Astrocyte of the cerebellum (primary cell): Measurements from ENCODE around the gene HNRNPA0.

Experiments used
- DNase-seq: peaks from one replicate; pipeline ENCODE4 v3.0.0-alpha.2; 2011; ENCODE audit warnings: low read depth
- H3K4me3 ChIP-seq: 2 replicates; pipeline ENCODE4 v1.5.1; 2011; ENCODE audit warnings: mild to moderate bottlenecking, low read depth, low read length, moderate library complexity
- in situ Hi-C: cut with HindIII; loops from 2 replicates; pipeline ENCODE4 v1.10.0; 2017; ENCODE audit warnings: low sequenced_read_pairs
- TF ChIP-seq, protein P1 (sequence below): IDR thresholded peaks from 2 replicates; pipeline ENCODE4 v1.5.1; 2012; ENCODE audit warnings: low read length, low read depth, moderate library complexity, mild to moderate bottlenecking; ENCODE audit errors: missing control alignments

Gene HNRNPA0

DNA sequence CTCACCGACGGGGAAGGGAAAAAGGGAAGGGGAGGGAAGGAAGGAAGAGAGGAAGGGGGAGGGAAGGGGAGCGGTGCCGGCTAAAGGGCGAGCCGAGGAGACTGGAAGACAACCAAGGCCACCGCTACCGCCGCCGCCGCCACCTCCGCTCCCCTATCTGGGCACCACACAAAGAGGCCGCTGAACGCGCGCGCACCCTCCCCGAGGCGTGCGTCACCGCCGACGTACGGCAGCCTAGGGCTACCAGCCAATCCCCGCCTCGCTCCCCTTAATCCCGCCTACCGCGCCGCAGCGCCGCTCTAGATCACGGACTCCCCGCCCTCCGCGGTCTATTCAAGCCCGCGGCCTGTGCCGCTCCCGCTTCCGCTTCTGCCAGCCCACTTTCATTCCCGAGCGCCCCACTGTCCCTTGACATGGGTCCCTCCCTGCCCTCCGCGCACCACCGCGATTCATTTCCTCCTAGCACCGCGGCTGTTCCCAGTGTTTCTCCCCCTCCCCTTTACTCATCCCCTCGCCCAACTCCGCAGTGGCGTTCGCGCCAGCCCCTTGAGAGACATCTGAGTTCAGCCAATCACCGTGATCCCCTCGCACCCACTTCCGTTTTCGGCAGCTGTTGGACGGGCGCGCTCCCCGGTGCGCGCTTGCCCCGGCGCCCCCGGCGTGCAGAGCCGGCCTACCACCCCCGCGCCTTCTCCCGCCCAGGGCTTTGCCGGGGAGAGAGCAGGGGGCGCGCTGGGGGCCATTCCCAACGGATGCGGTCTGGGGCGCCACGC is at the start of gene HNRNPA0:
TSS of gene HNRNPA0 (minus strand) at position 176 of the 773 bp plus-strand sequence. CDS start 297 bp downstream, outside the sequence.
- peak within 1 kb of the TSS; percentile 94 for H3K4me3 ChIP-seq

DNA sequence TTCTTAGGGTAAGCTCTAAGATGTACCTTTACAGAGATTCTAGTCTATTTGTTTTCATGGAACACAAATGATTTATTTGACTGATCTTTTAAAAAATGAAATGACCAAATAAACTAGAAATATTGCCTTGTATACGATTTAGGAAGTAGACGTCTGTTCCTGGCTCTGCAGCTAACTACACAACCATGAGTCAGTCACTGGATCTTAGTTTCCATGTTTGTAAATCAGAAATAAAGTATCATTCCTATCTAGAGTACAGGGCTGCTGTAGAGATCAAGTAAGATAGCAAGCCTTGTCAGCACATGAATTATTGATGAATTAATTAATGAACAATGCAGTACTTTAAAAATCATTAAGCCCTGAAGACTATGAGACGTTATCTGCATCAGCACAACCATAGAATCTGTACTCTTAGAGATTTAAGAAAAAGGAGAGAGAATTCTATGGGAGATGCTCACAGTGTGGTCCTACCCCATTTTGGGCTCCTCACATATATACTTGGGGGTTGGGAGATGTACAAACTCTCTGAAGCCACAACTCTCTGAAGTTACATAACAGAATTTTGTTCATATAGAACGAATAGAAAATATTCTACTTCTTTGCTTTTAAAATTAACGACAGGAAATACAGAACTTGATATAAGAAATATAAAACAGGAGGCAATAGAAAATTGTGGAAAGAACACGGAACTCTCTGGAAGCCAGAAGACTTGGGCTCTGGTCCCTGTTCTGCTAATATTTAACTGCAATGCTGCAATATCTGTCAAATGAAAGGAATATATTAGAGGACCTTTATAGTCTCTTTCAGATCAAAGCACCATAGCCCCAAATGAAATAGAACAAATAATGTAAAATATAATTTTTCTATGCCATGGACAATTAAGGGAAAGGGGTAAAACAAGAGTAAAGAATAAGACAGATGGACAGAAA is 48.4 kb upstream of the HNRNPA0 start:
- no peak for DNase-seq
- H3K4me3 ChIP-seq, result no peak overlapping the region
- TF ChIP-seq, protein P1, sequence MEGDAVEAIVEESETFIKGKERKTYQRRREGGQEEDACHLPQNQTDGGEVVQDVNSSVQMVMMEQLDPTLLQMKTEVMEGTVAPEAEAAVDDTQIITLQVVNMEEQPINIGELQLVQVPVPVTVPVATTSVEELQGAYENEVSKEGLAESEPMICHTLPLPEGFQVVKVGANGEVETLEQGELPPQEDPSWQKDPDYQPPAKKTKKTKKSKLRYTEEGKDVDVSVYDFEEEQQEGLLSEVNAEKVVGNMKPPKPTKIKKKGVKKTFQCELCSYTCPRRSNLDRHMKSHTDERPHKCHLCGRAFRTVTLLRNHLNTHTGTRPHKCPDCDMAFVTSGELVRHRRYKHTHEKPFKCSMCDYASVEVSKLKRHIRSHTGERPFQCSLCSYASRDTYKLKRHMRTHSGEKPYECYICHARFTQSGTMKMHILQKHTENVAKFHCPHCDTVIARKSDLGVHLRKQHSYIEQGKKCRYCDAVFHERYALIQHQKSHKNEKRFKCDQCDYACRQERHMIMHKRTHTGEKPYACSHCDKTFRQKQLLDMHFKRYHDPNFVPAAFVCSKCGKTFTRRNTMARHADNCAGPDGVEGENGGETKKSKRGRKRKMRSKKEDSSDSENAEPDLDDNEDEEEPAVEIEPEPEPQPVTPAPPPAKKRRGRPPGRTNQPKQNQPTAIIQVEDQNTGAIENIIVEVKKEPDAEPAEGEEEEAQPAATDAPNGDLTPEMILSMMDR, result no peak
- in situ Hi-C loops, result no loop called here

More for the DNA sequence above, at the start of gene HNRNPA0:
- in situ Hi-C loops, result no loop called here
- peak; percentile 93 for DNase-seq
- TF ChIP-seq, protein P1, result no peak

DNA sequence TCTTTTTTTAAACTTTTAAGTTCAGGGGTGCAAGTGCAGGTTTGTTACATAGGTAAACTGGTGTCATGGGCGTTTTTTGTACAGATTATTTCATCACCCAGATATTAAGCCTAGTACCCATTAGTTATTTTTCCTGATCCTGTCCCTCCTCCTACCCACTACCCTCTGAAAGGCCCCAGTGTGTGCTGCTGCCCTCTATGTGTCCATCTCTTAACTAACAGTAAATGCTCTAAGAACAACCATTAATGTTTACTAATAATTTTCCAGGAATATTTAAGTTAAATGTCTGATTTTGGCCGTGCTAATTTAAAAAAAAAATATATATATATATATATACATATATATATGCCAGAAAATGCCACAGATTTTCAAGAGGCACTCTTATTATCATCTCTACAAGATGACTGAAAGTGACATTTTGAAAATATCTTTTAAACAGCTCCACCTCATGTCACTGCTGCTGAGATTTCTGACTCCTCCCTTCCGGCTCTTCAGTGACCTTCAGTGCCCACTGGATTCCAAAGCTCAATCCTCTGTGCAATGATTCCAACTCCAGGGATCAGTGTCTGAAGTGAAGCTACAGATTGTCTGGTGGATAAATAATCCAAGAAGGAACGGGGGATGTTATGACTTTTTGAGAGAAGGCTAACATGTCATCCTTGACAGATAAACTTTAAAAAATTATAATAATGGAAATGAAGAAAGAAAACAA is 46.7 kb upstream of the HNRNPA0 start:
- in situ Hi-C loops, result no loop called here
- TF ChIP-seq, protein P1, result no peak
- no peak for DNase-seq
- H3K4me3 ChIP-seq, result no peak overlapping the region

DNA sequence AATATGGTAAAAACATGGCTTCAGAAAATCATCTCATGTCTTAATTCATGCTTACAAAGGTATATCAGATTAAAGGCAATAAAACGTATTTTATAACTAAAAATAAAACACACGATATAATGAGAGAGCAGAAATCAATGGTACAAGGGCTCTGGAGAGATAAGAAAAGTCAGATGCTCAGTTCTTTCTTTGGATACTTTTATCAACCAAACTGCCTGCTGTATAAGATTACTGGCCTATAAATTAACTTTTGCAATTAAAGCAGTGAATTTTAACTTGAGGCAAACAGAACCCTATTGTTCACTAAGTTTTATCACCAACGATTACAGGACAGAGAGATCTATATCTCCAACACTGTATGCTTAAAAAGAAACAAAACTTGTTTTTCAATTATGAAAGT is 42.1 kb upstream of the HNRNPA0 start:
- no peak for DNase-seq
- H3K4me3 ChIP-seq, result no peak overlapping the region
- in situ Hi-C loops, result no loop called here
- TF ChIP-seq, protein P1, result no peak

- TF ChIP-seq, protein P1, result no peak
- DNase-seq, result no peak
- no peak overlapping the region for H3K4me3 ChIP-seq
- in situ Hi-C loops, result no loop called here
Observed at GRCh38 chr5:137794863-137795262, 40.7 kb upstream of the HNRNPA0 start.

- TF ChIP-seq, protein P1, result no peak
- in situ Hi-C loops, result no loop called here
- no peak for DNase-seq
- no peak overlapping the region for H3K4me3 ChIP-seq
Observed at GRCh38 chr5:137792303-137792702, 38.1 kb upstream of the HNRNPA0 start.
